NCI-H2196 (cell line): ENCODE data around the gene LYSMD1.
"Not testable (repeated sequence)": the region's sequence is repeated elsewhere in the genome, so short reads cannot be mapped to it uniquely, and the experiment has no call there.

Experiments
- DNase-seq: peaks from one replicate; lab custom pipeline; 2025; ENCODE audit not compliant: unreplicated experiment; lab: John Stamatoyannopoulos, UW

Gene LYSMD1

GRCh38 chr1:151165738-151166504 lies at the start of gene LYSMD1, which contains the start of gene SCNM1:
Gene LYSMD1, minus strand, starts transcription at chr1:151165902. Its CDS starts 644 bp downstream, at chr1:151165258.
Gene SCNM1, plus strand, starts transcription at chr1:151166144. Its CDS starts 9 bp downstream, at chr1:151166153.
- peak; percentile 98 for DNase-seq

- DNase-seq = no peak
Measured at GRCh38 chr1:151213560-151213959, 47.9 kb upstream of the LYSMD1 start.

GRCh38 chr1:151211972-151212705 lies 46.4 kb upstream of the LYSMD1 start:
- DNase-seq = no peak

- DNase-seq = no peak
Measured at GRCh38 chr1:151210830-151211229, 45.1 kb upstream of the LYSMD1 start.

- not testable (repeated sequence) for DNase-seq
Measured at GRCh38 chr1:151205381-151205965, 39.8 kb upstream of the LYSMD1 start.

- DNase-seq = no peak
Measured at GRCh38 chr1:151199873-151200581, 34.3 kb upstream of the LYSMD1 start.

GRCh38 chr1:151198254-151199127 lies 32.8 kb upstream of the LYSMD1 start, which contains the start of gene PIP5K1A:
Gene PIP5K1A, plus strand, starts transcription at chr1:151198552. Its CDS starts 445 bp downstream, at chr1:151198997.
- DNase-seq = peak; percentile 99

- DNase-seq = no peak
Measured at GRCh38 chr1:151197863-151198253, 32.2 kb upstream of the LYSMD1 start.

GRCh38 chr1:151196292-151196800 lies 30.6 kb upstream of the LYSMD1 start:
- peak; percentile 76 for DNase-seq

GRCh38 chr1:151194894-151195594 lies 29.3 kb upstream of the LYSMD1 start:
- not testable (repeated sequence) for DNase-seq

GRCh38 chr1:151193856-151194255 lies 28.2 kb upstream of the LYSMD1 start:
- no peak for DNase-seq

- no peak for DNase-seq
Measured at GRCh38 chr1:151193304-151193703, 27.6 kb upstream of the LYSMD1 start.

GRCh38 chr1:151192047-151192446 lies 26.3 kb upstream of the LYSMD1 start:
- DNase-seq = no peak

GRCh38 chr1:151189637-151190445 lies 24.1 kb upstream of the LYSMD1 start, which contains the start of gene VPS72:
Gene VPS72, minus strand, starts transcription at chr1:151190197. Its CDS starts 76 bp downstream, at chr1:151190121.
- DNase-seq = peak; percentile 89

GRCh38 chr1:151188667-151189066 lies 23.0 kb upstream of the LYSMD1 start:
- not testable (repeated sequence) for DNase-seq

GRCh38 chr1:151187205-151187604 lies 21.5 kb upstream of the LYSMD1 start:
- no peak for DNase-seq

- DNase-seq = no peak
Measured at GRCh38 chr1:151184211-151184610, 18.5 kb upstream of the LYSMD1 start.

GRCh38 chr1:151176514-151177045 lies 10.9 kb upstream of the LYSMD1 start:
- no peak for DNase-seq
